A549 (cell line): ENCODE results near the gene DIS3L2. TPM values are rescaled to one million over a fixed set of nuclear protein-coding genes. Genes with fewer than 3 reads are reported as not detected.

Experiments used
- ATAC-seq, 2 experiments: fragments of 200-7000 bp in 1 of 2; fragments of >200 bp in 1 of 2; cut with Nextera tagmentation in 1 of 2; cut with Tn5 transposase in 1 of 2; 3 replicates each; pipeline versions ENCODE4 v1.8.0 to v1.9.1; 2018 to 2020; ENCODE audit warnings: mild to moderate bottlenecking in 1 of 2, moderate library complexity in 1 of 2
- CTCF ChIA-PET: fragments of 300-600 bp; sonication (Branson Sonifier 250); formaldehyde crosslinking; extraction: SDS; loops from one replicate; lab custom pipeline; 2021; ENCODE audit warnings: antibody characterized with exemption, inconsistent platforms; lab: Yijun Ruan, JAX
- POLR2A ChIA-PET: fragments of 350-600 bp; formaldehyde crosslinking; extraction: SDS; loops from one replicate; lab custom pipeline; 2021; ENCODE audit warnings: antibody characterized with exemption, inconsistent platforms; lab: Yijun Ruan, JAX
- DNase-seq, 2 experiments: peaks; one replicate each; pipeline versions ENCODE4 v3.0.0 to v3.0.0-alpha.2; 2011 to 2016; ENCODE audit warnings: low read depth in 1 of 2, low spot score in 1 of 2
- FAIRE-seq: peaks from 2 replicates; lab custom pipeline; 2011; peaks lifted over from hg19 to GRCh38; lab: Jason Lieb, UNC
- H3K27ac ChIP-seq, 2 experiments: fragments of >200 bp; sonication (Bioruptor Twin); formaldehyde crosslinking; 3 replicates each; pipeline ENCODE4 v1.5.1; 2016 to 2017
- H3K4me1 ChIP-seq: fragments of >200 bp; sonication (Bioruptor Twin); formaldehyde crosslinking; 3 replicates; pipeline ENCODE4 v1.6.1; 2016
- H3K4me2 ChIP-seq: fragments of >200 bp; sonication (Bioruptor Twin); formaldehyde crosslinking; 3 replicates; pipeline ENCODE4 v1.6.1; 2016
- H3K4me3 ChIP-seq: fragments of >200 bp; sonication (Bioruptor Twin); formaldehyde crosslinking; 3 replicates; pipeline ENCODE4 v1.5.1; 2016
- H3K9me3 ChIP-seq: fragments of >200 bp; sonication (Bioruptor Twin); formaldehyde crosslinking; 3 replicates; pipeline ENCODE4 v1.6.1; 2016
- ATOH8 ChIP-seq: fragments of 250-450 bp; sonication (Bioruptor Pico); IDR thresholded peaks from 2 replicates; pipeline ENCODE4 v1.5.0; 2020; ENCODE audit warnings: low read depth, mild to moderate bottlenecking, moderate library complexity
- BHLHE40 ChIP-seq: IDR thresholded peaks from 2 replicates; pipeline ENCODE4 v1.6.1; 2012; ENCODE audit warnings: low read depth, low read length, inconsistent platforms
- CBX2 ChIP-seq: fragments of 200-600 bp; sonication (generic); IDR thresholded peaks from 2 replicates; pipeline ENCODE4 v1.6.1; 2016; ENCODE audit warnings: low read depth, mild to moderate bottlenecking, borderline replicate concordance
- CHD4 ChIP-seq: fragments of 200-600 bp; sonication (generic); IDR thresholded peaks from 2 replicates; pipeline ENCODE4 v1.6.1; 2016; ENCODE audit warnings: antibody characterized with exemption, mild to moderate bottlenecking, borderline replicate concordance
- E2F6 ChIP-seq: IDR thresholded peaks from 2 replicates; pipeline ENCODE4 v1.6.1; 2012; ENCODE audit warnings: low read depth, borderline replicate concordance
- EHF ChIP-seq: fragments of 250-450 bp; sonication (Bioruptor Pico); IDR thresholded peaks from 2 replicates; pipeline ENCODE4 v1.5.0; 2020; ENCODE audit warnings: mild to moderate bottlenecking
- ESRRA ChIP-seq: fragments of 150-350 bp; IDR thresholded peaks from 2 replicates; pipeline ENCODE4 v1.6.1; 2014; ENCODE audit warnings: mild to moderate bottlenecking, low read length, borderline replicate concordance
- FOSB ChIP-seq: fragments of 250-450 bp; sonication (Bioruptor Pico); IDR thresholded peaks from 2 replicates; pipeline ENCODE4 v1.5.0; 2020; ENCODE audit warnings: mild to moderate bottlenecking, moderate library complexity
- HOXB13 ChIP-seq: fragments of 250-450 bp; sonication (Bioruptor Pico); IDR thresholded peaks from 2 replicates; pipeline ENCODE4 v1.5.0; 2020; ENCODE audit warnings: low read depth, mild to moderate bottlenecking, moderate library complexity
- JUN ChIP-seq, 2 experiments: fragments of >200 bp; sonication (Bioruptor Twin); formaldehyde crosslinking; IDR thresholded peaks; 2 replicates in 1 of 2; 3 replicates in 1 of 2; pipeline ENCODE4 v1.6.1; 2016 to 2017
- MAX ChIP-seq: IDR thresholded peaks from 2 replicates; pipeline ENCODE4 v1.6.1; 2012
- MAZ ChIP-seq: fragments of 150-350 bp; IDR thresholded peaks from 2 replicates; pipeline ENCODE4 v1.6.1; 2014; ENCODE audit warnings: antibody characterized with exemption, low read depth, low read length, borderline replicate concordance
- NPAS2 ChIP-seq: fragments of 250-450 bp; sonication (Bioruptor Pico); IDR thresholded peaks from 2 replicates; pipeline ENCODE4 v1.8.0; 2022; ENCODE audit warnings: mild to moderate bottlenecking, moderate library complexity, borderline replicate concordance
- PBX3 ChIP-seq: IDR thresholded peaks from 2 replicates; pipeline ENCODE4 v1.6.1; 2012
- PHF8 ChIP-seq: fragments of 200-600 bp; sonication (generic); IDR thresholded peaks from 2 replicates; pipeline ENCODE4 v1.6.1; 2016; ENCODE audit warnings: low read depth, mild to moderate bottlenecking, antibody characterized with exemption, moderate library complexity, borderline replicate concordance
- POLR2AphosphoS2 ChIP-seq: conservative IDR thresholded peaks from 2 replicates; pipeline ENCODE4 v1.6.1; 2012; ENCODE audit warnings: low read length, improper control_type of control experiment, inconsistent platforms
- RARB ChIP-seq: fragments of 250-450 bp; sonication (Bioruptor Pico); IDR thresholded peaks from 2 replicates; pipeline ENCODE4 v1.8.0; 2021; ENCODE audit warnings: mild to moderate bottlenecking, moderate library complexity
- SREBF2 ChIP-seq: fragments of 450-650 bp; IDR thresholded peaks from 2 replicates; pipeline ENCODE4 v1.6.1; 2014; ENCODE audit warnings: mild to moderate bottlenecking, moderate library complexity
- TP53 ChIP-seq: fragments of 250-450 bp; sonication (Bioruptor Pico); IDR thresholded peaks from 2 replicates; pipeline ENCODE4 v1.5.0; 2021; ENCODE audit warnings: mild to moderate bottlenecking, moderate library complexity
- ZFP36 ChIP-seq: fragments of 450-650 bp; IDR thresholded peaks from 2 replicates; pipeline ENCODE4 v1.6.1; 2014; ENCODE audit warnings: borderline replicate concordance; ENCODE audit not compliant: partially characterized antibody
- ZSCAN20 ChIP-seq: fragments of 250-450 bp; sonication (Bioruptor Pico); IDR thresholded peaks from 2 replicates; pipeline ENCODE4 v1.8.0; 2022; ENCODE audit warnings: mild to moderate bottlenecking, moderate library complexity
- WGBS: methylation state at CpG from one replicate; pipeline ENCODE4 v1.1.6; 2017; ENCODE audit errors: missing lambda C conversion rate; 5-methylcytosine and 5-hydroxymethylcytosine counted together
- polyA plus RNA-seq, 4 experiments: library from polyadenylated mRNA; depleted of rRNA in 3 of 4; stranded (reverse); fragments of >200 nt; fragmentation: RNase III in 1 of 4; extraction: RNeasy Plus Mini Kit Qiagen cat#74134 plus additional on column Dnase treatment in 1 of 4; gene quantifications; 2 replicates in 3 of 4; 3 replicates in 1 of 4; pipeline ENCODE4 v1.2.3, GENCODE V29; 2011 to 2017

Gene DIS3L2
- polyA plus RNA-seq, 2 of the 4 experiments (the other 2 are of a cell fraction), result 14.9 to 15.4 TPM

GRCh38 chr2:231935207-231935524 lies 26.3 kb upstream of the DIS3L2 start (continued):
- TF ChIP-seq E2F6 (no peak), CHD4 (no peak), EHF (CRISPR knock-in tag) (no peak), POLR2AphosphoS2 (no peak), ZFP36 (no peak)

- WGBS, result 33% methylated on average over 1 of the region's 1 CpG
- no peaks in the 10 kb centered on the region for H3K4me1 ChIP-seq
- ChIA-PET POLR2A (no interaction called here), CTCF (interaction anchor here (1.1 to 2.4 kb wide), 2 partner anchors 10 to 25 kb away, joined by 3 to 12 read pairs; partner anchors contain the start of genes DIS3L2 and NPPC)
- DNase-seq, result no peak
- ATAC-seq, result no peak
- FAIRE-seq, result no peak
- H3K4me3 ChIP-seq, result no peak overlapping the region
- TF ChIP-seq ZSCAN20, result no peak
- no peak for TF ChIP-seq FOSB (CRISPR knock-in tag)
- TF ChIP-seq ATOH8 (CRISPR knock-in tag), result no peak
- no peak for TF ChIP-seq BHLHE40
- no peak for TF ChIP-seq SREBF2
- no peak for TF ChIP-seq MAX
- TF ChIP-seq ZFP36, result no peak
- no peak for TF ChIP-seq RARB (CRISPR knock-in tag)
- no peak for TF ChIP-seq HOXB13 (CRISPR knock-in tag)
- TF ChIP-seq ESRRA, result no peak
- TF ChIP-seq TP53 (CRISPR knock-in tag), result no peak
- no peak for TF ChIP-seq PBX3
- no peak for TF ChIP-seq MAZ
- TF ChIP-seq JUN (IDR thresholded peaks at IDR 0.05), result no peak
- no peak overlapping the region for H3K27ac ChIP-seq
- no peak overlapping the region for H3K4me2 ChIP-seq
- H3K9me3 ChIP-seq, result no peaks in the 10 kb centered on the region
These were observed 25.7 kb upstream of the DIS3L2 start for GRCh38 chr2:231935815-231936214.

- no peak overlapping the region for H3K4me3 ChIP-seq
- no peak for DNase-seq
- no peak overlapping the region for H3K4me2 ChIP-seq
- TF ChIP-seq PHF8 (no peak), CBX2 (no peak), ESRRA (no peak), BHLHE40 (no peak), ZSCAN20 (no peak), NPAS2 (CRISPR knock-in tag) (no peak)
- FAIRE-seq, result no peak
- POLR2A ChIA-PET, result no interaction called here
- H3K27ac ChIP-seq, result no peak overlapping the region
- no peaks in the 10 kb centered on the region for H3K9me3 ChIP-seq
- WGBS, result 83% methylated on average over 4 of the region's 4 CpGs
- ATAC-seq, result no peak
- CTCF ChIA-PET, result interaction anchor here (0.6 kb wide), 1 partner anchor 494 kb away, joined by 3 read pairs; no protein-coding TSS in a partner anchor
- H3K4me1 ChIP-seq, result no peaks in the 10 kb centered on the region
These were observed 25.0 kb upstream of the DIS3L2 start for GRCh38 chr2:231936491-231936890.
